SIG-M5 treated with dmso at 0.1 percent for 504 hours (cell line): ENCODE measurements around the gene MSGN1.
"Not testable (repeated sequence)": the region's sequence is repeated elsewhere in the genome, so short reads cannot be mapped to it uniquely, and the experiment has no call there.

ENCODE experiments used
- DNase-seq: peaks from one replicate; lab custom pipeline; 2025; ENCODE audit not compliant: unreplicated experiment; lab: John Stamatoyannopoulos, UW

Gene MSGN1

DNA sequence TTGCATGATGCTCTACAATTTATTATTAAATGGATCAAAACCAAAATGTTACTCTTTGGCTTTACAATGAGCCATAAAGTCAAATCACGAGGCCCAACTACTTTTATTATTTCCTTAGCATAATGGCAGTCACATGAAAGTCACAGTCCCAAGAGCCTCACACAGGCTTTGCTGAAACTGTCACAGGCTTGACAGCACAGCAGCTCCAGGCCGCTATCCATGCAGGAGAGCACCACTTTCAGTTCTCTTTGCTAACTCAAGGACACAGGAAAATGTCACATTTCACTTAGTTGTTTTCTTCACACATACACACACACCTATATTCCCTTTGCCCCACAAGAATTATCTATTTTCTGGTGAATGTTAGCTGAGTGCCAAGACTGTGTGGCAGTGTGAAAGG is 11.1 kb upstream of the MSGN1 start:
- no peak for DNase-seq

DNA sequence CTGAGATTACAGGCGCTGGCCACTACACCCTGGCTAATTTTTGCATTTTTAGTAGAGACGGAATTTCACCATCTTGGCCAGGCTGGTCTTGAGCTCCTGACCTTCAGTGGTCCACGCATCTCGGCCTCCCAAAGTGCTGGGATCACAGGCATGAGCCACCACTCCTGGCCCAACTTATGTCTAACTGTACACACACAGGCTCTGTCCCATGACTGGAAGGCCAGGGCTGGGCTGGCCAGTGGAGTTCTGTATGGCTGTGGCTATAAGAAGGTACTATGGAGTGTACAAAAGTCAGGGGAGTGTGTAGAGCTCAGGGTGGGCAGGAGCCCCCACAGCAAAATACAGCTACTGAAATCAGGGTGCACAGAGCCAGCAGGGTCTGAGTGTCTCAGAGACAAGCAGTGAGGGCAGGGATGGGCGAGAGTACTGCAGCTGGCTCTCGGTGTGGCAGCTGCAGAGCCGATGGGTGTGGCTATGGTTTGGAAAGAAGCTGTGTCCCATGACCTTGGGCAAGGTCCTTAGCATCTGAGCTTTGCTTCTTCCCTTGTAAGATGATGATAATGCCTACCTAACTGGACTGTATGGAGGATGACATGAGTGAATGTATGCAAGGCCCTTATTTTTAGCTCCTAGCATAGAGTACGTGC is 10.4 kb upstream of the MSGN1 start:
- no peak for DNase-seq

DNA sequence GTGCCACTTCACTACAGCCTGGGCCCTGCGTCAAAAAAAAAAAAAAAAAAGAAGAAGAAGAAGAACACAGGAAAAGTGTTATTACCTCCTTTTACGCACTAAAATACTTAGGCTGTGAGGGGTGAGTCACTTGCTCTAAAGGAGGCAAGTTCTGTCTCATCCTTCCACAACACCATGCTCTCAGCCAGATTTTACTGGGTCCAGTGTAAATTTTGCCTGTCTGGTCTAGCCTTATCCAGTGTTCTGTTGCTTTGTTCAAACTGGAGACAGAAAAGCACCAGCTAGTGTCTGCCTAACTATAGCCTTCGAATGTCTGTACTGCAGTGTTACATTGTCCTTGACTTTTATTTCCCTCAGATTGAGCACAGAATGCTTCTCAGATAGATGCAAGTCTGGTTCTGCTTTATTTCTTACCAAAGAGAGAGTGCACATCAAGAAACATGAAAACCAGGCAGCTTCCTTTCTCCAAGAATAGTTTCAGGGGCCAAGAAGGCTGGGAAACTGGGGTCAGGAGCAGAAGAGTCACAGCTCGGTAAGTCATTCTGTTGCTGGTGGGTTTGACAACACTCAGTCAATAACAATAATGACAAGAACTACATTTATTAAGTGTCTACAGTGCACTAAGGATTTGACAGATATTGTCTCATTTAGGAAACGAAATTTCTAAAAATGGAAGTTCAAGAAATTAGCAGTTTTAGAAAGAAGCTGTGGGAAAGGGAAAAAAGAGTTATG is 3.1 kb upstream of the MSGN1 start:
- DNase-seq: peak; percentile 8

DNA sequence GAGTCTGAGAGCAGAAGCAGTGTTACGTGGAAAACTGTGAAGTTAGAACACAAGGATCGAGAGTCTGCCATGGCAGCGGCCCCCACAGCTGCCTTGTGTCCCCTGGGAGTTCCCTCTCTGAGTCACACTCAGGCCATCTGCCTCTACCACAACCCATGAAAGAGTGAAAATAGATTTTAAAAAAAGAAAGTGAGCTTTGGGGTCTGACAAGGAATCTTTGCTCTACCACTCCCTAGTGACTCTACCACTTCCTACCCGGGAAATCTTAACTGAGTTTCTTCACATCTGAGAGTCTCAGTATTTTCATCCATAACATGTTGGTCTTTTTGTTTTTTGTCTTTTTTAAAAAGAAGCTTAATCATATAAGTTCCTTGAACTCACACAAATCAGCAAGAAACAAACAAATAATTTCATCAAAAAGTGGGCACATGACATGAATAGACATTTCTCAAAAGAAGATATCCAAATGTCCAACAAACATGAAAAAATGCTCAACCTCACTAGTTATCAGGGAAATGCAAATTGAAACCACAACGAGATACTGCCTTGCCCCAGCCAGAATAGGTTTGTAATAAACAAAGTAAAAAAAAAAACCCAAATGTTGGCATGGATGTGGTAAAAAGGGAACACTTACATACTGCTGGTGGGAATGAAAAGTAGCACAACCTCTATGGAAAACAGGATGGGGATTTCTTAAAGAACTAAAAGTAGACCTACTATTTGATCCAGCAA is 2.4 kb upstream of the MSGN1 start:
- DNase-seq: no peak

DNA sequence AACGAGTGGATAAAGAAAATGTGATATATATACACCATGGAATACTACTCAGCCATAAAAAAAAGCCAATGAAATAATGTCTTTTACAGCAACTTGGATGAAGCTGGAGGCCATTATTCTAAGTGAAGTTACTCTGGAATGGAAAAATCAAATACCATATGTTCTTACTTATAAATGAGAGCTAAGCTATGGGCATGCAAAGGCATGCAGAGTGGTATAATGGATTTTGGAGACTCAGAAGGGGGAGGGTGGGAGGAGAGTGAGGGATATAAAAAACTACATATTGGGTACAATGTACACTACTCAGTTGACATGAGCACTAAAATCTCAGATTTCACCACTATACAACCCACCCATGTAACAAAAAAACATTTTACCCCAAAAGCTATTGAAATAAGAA is 1.7 kb upstream of the MSGN1 start:
- no peak for DNase-seq

DNA sequence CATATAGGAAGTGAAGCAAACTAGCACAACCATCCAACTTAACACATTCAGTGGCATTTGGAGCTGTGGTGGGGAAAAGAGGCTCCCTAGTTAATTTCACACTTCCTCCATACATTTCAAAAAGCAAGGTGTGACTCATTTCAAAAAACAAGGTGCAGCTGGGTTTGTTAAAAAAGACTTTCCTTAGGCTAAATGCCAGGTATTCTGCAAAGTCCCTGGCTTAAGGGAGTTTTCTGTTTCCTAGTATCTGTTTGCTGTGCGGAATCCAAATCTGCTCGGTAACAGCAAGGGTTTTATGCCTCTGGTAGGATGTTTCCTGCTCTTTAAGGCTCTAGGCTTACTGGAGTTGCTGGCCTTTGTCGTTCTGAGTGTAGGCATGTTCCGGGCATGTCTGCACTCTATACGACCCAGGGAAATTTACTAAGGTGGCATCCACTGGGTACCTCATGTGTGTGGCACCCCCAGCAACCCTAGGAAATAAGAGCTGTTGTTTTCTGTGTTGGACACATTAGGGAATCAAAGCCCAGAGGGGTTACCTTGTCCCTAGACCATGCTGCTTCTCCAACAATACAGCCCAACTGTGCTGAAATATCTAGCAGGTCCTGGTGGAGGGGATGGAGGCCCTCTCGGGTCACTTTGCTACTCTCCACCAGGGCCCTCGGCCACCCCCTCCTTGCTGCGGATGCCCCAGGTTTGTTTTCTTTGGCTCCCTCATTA is 634 bp upstream of the MSGN1 start:
- no peak for DNase-seq

DNA sequence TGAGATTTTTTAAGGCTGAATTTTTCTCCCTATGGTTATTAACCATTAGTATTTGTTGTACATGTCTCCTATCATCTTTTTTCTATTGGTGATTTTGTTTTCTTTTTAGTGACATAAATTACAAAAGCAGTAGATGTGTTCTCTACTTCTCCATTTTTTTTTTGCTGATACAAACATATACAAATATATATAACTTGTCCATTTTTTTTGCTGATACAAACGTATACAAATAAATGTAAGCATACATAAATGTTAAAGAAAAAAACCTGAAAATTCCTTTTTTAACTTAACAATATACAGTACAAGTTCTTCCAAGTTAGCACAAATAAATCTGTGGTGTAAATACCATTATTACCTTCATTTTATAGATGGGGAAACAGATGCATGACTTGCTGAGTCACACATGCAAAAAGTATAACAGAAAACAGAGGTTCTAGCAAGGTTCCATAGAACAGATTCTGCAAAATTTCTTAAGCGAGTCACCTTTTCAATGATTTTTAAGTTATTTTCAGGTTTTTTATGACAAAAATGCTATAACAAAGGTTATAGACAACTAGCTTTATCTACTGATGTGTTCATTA is 2.1 kb downstream of the MSGN1 start:
- DNase-seq: no peak

DNA sequence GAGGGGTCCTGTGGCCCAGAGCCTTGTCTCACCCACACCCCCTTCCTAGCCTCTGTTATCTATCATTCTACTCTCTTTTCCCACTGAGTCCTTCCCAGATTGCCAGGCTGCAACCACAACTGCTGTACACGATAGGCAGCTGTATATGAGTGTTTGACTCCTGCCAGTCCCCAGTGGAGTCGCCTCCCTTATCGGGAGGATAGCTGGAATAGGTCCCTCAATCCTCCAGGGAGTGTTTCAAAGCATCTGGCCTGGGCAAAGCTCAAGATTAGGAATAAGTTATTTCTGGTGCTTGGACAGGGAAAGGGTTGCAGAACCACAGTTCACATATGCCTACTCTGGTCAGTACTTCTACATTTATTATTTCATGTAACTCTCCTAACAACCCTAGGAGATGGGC is 4.8 kb downstream of the MSGN1 start:
- no peak for DNase-seq

DNA sequence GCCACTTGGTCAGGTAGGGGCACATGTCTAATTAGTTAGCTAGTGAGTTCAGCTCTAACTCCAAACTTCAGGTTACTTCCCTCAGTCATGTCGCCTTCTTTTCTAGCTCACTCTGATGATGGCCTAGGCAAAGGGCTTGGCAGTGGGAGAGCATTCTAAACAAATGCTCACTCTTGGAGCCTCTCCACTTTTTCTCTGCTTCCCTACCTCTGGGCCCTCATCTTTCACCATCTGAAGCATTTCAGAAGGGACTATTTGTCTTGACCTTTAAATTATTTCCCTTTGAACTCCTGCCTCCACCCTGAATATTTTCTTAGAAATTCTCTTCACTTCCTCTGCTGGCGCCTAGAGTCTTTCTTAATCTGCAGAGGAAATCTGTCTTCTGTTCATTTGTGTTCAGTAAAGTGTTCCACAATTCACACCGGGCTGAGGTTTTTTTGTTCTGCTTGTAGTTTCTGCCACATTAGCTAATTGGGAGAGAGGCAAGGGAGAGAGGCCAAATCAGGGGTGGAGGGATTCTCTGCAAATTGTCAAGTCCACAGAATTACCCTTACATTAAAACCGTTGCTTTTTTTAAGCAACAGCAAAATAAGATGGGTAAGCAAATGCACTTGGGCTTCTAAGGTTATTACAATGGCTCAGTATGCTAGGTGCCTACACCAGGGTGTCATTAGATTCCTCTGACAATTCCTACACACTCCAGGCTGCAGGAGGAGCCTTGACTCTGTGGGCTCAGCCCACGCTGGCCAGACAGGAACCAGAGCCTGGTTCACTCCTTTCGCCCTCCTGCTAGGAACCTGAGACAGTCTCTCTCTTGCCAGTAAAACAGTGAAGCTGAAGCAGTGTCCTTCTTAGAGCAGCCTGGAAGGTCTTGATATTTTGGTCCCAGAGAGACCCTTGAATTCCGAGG is 5.5 kb downstream of the MSGN1 start:
- DNase-seq: no peak

DNA sequence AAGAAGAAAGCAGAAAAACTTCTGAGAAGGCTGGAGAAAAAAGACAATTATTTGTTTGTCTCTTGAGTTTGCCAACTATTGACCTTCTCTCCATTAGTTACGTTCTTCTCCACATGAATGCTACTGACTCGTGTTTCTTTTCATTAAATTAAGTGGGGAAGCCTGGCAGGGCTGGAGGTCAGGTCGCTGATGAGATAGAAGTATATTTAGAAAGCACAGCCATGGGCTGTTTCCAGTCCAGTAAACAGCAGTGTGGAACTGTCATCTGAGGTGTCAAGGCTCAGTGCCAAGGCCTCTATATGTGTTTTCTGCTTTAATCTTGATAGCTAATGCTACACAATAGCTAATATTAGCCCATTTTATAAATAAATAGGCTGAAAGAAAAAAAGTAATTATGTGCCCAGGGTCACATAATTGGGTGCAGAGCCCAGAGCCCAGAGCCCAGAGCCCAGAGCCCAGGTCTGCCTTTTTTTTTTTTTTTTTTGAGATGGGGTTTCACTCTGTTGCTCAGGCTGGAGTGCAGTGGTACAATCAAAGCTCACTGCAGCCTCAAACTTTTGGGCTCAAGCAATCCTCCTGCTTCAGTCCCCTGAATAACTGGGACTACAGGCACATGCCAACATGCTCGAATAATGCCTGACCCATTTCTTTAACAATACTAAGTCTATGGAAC is 6.3 kb downstream of the MSGN1 start:
- DNase-seq: no peak

DNA sequence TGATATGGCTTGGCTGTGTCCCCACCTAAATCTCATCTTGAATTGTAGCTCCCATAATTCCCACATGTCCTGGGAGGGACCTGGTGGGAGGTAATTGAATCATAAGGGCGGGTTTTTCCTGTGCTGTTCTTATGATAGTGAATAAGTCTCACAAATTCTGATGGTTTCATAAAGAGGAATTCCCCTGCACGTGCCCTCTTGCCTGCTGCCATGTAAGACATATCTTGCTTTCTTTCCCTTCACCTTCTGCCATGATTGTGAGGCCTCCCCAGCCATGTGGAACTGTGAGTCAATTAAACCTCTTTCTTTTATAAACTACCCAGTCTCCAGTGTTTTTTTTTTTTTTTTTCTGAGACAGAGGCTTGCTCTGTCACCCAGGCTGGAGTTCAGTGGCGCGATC is 7.4 kb downstream of the MSGN1 start:
- not testable (repeated sequence) for DNase-seq

DNA sequence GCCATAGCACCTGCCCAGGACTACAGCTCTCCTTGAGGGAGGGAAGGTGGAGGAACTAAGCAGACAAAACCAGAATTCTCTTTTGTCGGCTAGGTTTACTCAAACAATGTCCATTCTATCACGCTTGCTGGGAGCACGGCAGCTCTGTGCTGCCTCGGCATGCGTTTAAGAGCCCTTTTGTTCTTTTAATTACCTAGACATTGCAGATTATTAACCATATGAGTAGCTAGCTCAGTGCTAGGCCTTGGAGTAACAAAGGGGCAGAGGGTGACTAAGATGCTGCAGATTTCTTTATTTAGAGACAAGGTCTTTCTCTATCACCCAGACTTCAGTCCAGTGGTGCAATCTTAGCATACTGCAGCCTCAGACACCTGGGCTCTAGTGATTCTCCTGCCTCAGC is 11.1 kb downstream of the MSGN1 start:
- no peak for DNase-seq

DNA sequence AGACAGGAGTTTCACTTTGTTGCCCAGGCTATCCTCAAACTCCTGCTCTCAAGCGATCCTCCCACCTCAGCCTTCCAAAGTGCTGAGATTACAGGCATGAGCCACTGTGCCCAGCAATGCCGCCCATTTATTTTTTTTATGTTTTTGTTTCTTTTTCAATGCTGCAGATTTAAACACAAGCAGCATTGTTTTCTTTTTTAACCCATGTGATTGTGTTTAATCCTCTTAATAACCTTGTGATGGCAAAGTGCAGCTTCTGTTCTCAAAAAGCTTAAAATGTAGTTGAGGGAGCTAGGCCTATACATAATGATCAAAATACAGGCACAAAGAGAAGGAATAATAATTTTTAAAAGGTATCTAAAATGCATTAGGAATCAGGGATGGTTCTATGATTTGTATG is 11.5 kb downstream of the MSGN1 start:
- DNase-seq: no peak

DNA sequence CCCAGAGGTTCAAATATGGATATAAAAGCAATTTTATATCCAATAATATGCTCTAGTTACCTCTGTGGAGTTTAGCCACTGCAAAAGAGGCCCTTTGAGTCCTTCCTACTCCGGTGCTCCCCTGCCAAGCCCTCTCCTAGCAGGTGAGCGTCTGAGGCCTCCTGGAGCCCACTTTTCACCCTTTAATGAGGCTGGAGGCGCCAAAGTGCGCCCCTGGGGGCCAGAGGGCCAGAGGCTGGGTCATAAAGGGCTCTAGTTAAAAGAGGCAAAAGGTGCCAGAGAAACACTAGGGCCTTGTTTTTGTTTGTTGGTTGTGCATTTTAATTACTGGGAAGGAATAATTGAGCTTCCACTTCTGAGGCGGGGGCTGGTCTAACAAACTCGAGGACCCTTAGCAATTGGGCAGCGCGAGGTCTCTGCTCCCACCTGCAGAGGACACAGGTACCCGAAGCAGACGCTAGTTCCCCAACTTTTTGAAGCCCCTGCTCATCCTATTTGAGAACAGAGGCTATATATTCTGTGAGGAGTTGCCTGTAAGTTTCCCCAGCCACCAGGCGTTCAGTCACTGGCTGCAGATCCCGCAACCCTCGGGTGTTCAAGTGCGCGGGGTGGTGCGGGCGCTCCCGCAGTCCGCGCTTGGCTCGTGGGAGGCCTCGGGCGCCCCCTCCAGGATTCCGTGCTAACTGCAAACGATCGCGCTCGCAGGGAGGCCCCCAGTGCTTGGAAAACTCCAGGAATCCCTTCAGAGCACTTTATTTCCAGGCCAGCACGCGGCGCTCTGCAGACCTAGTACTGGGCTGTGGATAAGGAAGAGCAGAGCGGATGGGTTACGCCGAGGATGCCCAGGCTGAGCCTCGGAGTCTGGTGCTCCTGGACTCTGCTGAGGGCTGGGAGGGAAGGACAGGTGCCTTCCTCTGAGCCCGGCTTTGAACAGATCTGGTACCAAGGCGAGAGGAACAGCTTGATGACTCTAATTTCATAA is 14.1 kb downstream of the MSGN1 start:
- DNase-seq: peak; percentile 24

DNA sequence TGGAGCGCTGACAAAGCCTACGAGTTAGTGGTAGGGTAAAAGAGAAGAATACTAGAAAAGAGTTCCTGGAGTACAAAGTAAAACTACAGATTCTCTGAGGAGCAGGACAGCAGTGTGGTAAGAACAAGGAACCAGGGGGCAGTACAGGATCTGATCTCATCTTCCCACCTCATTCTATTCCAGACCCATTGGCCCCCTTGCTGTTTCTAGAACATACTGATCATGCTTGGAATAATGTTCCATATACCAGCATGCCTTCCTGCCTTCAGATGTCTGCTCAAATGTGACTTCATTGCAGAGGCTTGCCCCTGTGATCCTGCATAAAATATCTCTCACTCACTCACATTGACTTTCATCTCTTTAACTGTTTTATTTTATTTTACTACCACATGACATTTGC is 19.3 kb downstream of the MSGN1 start:
- DNase-seq: no peak

DNA sequence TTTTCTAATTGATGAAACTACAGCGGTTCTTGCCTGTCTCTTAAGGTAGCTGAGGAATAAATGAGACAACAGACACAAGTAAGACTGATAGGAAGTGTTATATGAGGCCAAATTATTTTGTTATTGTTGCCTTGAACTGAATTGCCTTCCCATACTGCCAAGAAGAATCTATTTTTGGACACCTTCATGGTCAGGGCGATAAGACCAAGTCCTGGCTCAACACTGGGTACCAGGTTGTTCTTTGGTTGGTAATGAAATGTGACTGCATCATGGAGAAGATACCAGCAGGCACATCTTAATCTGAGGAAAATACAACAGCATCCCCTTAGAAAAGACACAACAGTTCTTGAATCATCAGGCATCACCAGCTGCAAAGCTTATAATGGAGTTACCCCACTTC is 23.7 kb downstream of the MSGN1 start:
- DNase-seq: no peak

DNA sequence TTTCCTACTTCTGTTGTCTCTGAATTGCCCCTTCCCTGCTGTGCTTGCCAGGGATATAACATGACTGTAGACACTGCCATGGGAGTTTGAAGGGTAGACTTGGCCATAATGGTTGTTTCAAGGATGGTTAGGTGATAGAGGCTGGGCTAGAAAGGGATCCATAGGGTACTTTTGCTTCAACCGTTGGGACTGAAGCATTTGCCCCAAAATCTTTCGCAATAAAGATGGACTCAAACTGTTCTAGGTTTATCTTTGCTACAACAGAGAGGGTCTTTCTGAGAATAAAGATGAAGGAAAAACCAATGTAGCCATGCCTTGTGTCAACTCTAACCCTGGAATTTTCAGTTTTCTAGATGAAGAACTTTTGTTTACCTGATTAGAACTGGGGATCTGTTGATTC is 27.2 kb downstream of the MSGN1 start:
- no peak for DNase-seq

DNA sequence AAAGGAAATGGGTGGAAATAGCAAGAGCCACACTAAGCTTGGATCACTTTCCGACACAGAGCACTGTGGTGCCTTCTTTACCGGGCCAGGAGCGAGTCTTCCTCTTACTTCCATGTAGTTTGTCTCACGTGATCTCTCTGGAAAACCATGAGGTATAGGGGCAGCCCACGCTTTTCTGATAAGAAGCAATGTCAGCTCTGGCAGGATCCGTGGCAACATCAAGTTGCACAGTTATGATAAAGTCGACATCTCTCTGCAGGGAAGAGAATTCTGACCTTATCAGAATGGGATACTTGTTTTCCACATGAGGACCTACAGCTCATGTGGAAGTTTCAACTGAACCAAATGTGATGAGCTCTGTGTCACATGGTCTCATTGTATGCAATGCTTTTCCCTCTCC is 29.5 kb downstream of the MSGN1 start:
- DNase-seq: no peak

DNA sequence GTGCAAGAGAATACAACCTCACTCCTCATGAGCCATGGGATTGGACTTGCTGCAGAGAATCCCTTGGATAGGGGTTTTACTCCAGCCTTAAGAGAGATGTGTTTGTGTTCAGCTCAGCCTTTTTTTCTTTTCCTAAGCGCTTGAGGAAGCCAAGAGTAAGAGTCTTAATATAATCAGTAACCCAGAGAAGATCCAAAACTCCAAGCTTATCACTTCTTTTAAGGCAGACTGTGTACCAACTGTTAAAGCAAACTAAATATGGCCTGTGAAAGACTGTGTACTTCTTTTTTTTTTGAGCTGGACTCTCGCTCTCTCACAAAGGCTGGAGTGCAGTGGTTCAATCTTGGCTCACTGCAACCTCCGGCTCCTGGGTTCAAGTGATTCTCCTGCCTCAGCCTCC is 30.4 kb downstream of the MSGN1 start:
- no peak for DNase-seq
